Karpas-422 (cell line): Measurements from ENCODE around the gene TMEM91. TPM values are rescaled to one million over a fixed set of nuclear protein-coding genes. Genes with fewer than 3 reads are reported as not detected.
A peak's percentile ranks its signal among the peaks of the same experiment; 100 is the strongest.

Source experiments
- DNase-seq: peaks from one replicate; pipeline ENCODE4 v3.0.0-alpha.2; 2015
- H2AFZ ChIP-seq: fragments of 200-600 bp; sonication (generic); 2 replicates; pipeline ENCODE4 v1.6.1; 2014; ENCODE audit warnings: antibody characterized with exemption, low read length, mixed read lengths
- H3K27ac ChIP-seq: fragments of 200-600 bp; sonication (generic); 2 replicates; pipeline ENCODE4 v1.5.1; 2014; ENCODE audit warnings: mild to moderate bottlenecking, low read length, moderate library complexity
- H3K27me3 ChIP-seq: fragments of 200-600 bp; sonication (generic); 2 replicates; pipeline ENCODE4 v1.6.1; 2014; ENCODE audit warnings: low read length, mixed read lengths
- H3K36me3 ChIP-seq: fragments of 200-600 bp; sonication (generic); 2 replicates; pipeline ENCODE4 v1.6.1; 2014; ENCODE audit warnings: low read length, mixed read lengths; ENCODE audit not compliant: insufficient read depth
- H3K4me1 ChIP-seq: fragments of 200-600 bp; sonication (generic); 2 replicates; pipeline ENCODE4 v1.6.1; 2014; ENCODE audit warnings: mild to moderate bottlenecking, low read length, mixed read lengths
- H3K4me2 ChIP-seq: fragments of 200-600 bp; sonication (generic); 2 replicates; pipeline ENCODE4 v1.6.1; 2014; ENCODE audit warnings: low read length, low read depth, mild to moderate bottlenecking; ENCODE audit not compliant: poor library complexity, severe bottlenecking
- H3K4me3 ChIP-seq: fragments of 200-600 bp; sonication (generic); 2 replicates; pipeline ENCODE4 v1.5.1; 2014; ENCODE audit warnings: mild to moderate bottlenecking, antibody characterized with exemption, low read length, mixed read lengths
- H3K79me2 ChIP-seq: fragments of 200-600 bp; sonication (generic); 2 replicates; pipeline ENCODE4 v1.6.1; 2014; ENCODE audit warnings: mild to moderate bottlenecking, low read length, mixed read lengths
- H3K9ac ChIP-seq: fragments of 200-600 bp; sonication (generic); 2 replicates; pipeline ENCODE4 v1.6.0; 2014; ENCODE audit warnings: low read length
- H3K9me2 ChIP-seq: fragments of 200-600 bp; sonication (generic), shearing (Covaris generic); replicated peaks from 2 replicates; pipeline ENCODE4 v1.6.0; 2014; ENCODE audit warnings: mild to moderate bottlenecking, low read length, moderate library complexity; ENCODE audit not compliant: insufficient read depth
- H3K9me3 ChIP-seq: fragments of 300-700, 200-600 bp; sonication (generic); 2 replicates; pipeline ENCODE4 v1.6.1; 2014; ENCODE audit warnings: low read length, mixed read lengths
- H4K20me1 ChIP-seq: fragments of 200-600 bp; sonication (generic); 2 replicates; pipeline ENCODE4 v1.6.1; 2014; ENCODE audit warnings: mild to moderate bottlenecking, antibody characterized with exemption, low read length, low read depth; ENCODE audit not compliant: insufficient read depth
- total RNA-seq: library from RNA; depleted of rRNA; stranded (reverse); fragments of >200 nt; shearing (Covaris generic); gene quantifications from 2 replicates; pipeline ENCODE4 v1.2.3, GENCODE V29; 2014; ENCODE audit warnings: low replicate concordance

The TMEM91 gene
- total RNA-seq, 1 experiment from 2014 or later, result 1.3 TPM

DNA sequence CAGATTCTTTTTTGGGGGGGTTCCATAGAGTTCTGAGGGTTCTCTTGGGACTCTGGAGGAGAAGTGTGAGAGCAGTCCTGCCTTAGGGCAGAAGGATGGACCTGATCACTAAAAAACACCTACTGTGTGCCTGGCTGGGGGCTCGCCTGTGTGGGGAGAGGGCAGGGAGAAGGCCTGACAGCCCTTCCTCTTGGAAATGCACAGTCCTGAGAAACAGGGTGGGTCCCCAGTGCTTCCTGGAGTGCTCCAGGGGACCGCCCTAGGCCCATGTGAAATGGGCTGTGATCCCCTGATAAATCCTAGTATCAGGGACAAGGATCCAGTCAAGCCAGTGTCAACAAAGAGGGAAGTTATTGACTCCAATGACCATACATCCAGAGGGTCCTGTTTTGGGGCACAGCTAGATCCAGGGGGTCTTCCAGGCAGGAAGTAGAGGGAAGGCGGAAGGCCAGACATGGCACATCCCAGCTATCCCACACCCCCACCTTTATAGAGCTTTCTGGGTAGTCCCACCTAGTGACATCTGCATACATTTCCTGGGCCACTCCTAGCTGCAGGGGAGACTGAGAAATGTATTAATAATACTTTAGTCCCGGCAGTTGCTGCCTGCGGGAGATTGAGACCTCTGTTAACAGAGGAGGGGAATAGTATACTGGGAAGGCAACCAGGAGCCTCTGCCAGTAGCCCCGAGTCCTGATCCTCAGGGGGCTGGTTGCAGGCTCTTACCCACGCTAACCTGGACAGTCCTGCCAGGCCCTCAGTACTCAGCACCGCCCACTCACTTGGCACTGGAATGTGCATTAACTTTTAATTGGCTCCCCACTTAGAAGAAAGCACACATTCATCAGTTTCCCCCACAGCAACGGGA, 35.0 kb downstream of the TMEM91 start:
- Histone ChIP-seq H4K20me1 (no peaks in the 10 kb centered on the region), H3K36me3 (no peaks in the 10 kb centered on the region), H3K4me2 (no peak overlapping the region), H3K27ac (no peak overlapping the region), H3K4me1 (peaks cover 20% of the 10 kb centered on the region), H3K9me3 (no peaks in the 10 kb centered on the region), H3K9me2 (no peaks in the 10 kb centered on the region), H3K9ac (no peak overlapping the region), H3K4me3 (no peak overlapping the region), H3K79me2 (no peaks in the 10 kb centered on the region; the same call in 1 of the 2 replicates), H3K27me3 (no peaks in the 10 kb centered on the region), H2AFZ (no peak overlapping the region)
- DNase-seq, result no peak

DNA sequence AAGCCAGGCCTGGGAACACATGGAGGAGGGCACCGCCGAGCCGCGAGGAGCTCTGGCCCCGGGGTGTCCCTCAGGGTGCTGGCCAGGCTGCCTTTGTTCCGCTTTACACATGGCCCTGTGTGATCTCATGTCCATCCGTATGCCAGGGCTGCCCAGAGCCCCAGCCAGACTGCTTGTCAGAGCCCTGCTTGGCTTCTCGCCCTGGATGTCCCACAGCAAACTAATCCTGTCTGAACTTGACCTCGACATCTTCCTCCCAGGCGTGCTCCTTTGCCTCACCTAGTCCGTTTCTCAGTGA, 35.6 kb downstream of the TMEM91 start:
- no peak for DNase-seq
- Histone ChIP-seq H3K4me2 (no peak overlapping the region), H3K4me1 (peaks cover 18% of the 10 kb centered on the region), H3K9ac (no peak overlapping the region), H3K9me3 (no peaks in the 10 kb centered on the region), H3K9me2 (no peaks in the 10 kb centered on the region), H4K20me1 (no peaks in the 10 kb centered on the region), H3K27me3 (no peaks in the 10 kb centered on the region), H3K4me3 (no peak overlapping the region), H3K79me2 (no peaks in the 10 kb centered on the region; the same call in 1 of the 2 replicates), H3K36me3 (no peaks in the 10 kb centered on the region), H2AFZ (no peak overlapping the region), H3K27ac (no peak overlapping the region)

DNA sequence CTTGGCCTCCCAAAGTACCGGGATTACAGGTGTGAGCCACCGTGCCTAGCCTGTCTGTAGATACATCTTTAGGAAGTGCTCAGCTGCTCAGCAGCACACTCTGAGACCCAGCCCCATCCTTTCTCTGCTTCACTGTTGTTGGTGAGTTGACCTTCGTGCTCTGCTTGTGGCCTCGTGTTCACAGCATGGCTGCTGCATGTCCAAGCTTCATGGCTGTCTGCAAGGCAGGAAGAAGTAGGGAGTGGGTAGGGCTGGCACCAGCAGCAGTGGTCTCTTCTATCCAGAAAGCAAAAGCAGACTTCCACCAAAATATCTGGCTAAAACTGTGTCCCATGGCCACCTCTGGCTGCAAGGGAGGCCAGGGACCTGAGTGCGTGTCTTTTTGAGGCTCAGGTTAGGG, 36.6 kb downstream of the TMEM91 start:
- Histone ChIP-seq H3K4me3 (no peak overlapping the region), H3K9me3 (no peaks in the 10 kb centered on the region), H3K79me2 (no peaks in the 10 kb centered on the region; the same call in 1 of the 2 replicates), H3K4me2 (no peak overlapping the region), H3K36me3 (no peaks in the 10 kb centered on the region), H3K27me3 (no peaks in the 10 kb centered on the region), H3K9me2 (no peaks in the 10 kb centered on the region), H3K27ac (no peak overlapping the region), H2AFZ (no peak overlapping the region), H3K4me1 (peaks cover 7% of the 10 kb centered on the region), H4K20me1 (no peaks in the 10 kb centered on the region), H3K9ac (no peak overlapping the region)
- no peak for DNase-seq

DNA sequence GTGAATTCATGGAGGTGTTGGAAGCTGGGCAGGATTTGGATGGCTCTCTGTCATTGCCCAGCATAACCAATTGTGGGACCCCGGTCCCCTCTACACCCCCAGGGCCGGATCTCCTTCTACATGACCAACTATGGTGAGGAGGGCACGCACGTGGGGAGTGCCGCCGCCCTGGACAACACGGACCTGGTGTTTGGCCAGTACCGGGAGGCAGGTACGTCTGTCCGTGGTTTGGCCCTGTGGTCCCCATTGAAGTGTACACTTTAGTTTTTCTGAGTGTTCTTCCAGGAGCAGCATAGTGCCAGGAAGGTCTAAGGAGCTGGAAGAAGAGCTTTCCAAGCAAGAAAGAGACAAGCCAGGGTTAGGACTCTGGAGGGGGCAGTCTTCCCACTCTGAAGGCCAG, 37.6 kb downstream of the TMEM91 start:
- Histone ChIP-seq H3K4me1 (no peaks in the 10 kb centered on the region), H3K36me3 (no peaks in the 10 kb centered on the region), H3K4me2 (no peak overlapping the region)

DNA sequence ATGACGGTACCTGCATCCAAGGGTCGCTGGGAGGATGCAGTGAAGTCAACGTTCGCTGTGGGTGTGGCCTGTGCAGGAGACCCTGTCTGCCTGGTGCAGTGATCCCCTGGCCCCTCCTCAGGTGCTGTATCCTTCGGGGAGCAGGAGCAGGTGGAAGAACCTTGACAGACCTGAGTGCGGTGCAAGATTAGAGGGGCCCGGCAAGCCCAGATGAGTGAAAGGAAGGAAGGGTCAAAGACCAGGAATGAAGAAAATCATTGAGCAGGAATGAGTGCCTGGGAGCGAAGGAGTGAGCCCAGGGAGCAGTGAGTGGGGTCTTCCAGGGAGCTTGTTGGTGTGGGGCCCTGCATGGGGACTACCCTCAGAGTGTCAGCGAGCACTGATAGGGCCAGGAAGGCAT, 38.1 kb downstream of the TMEM91 start:
- H3K4me3 ChIP-seq, result no peak overlapping the region
- no peaks in the 10 kb centered on the region for H3K27me3 ChIP-seq
- no peak overlapping the region for H2AFZ ChIP-seq
- no peaks in the 10 kb centered on the region; the same call in 1 of the 2 replicates for H3K79me2 ChIP-seq
- no peaks in the 10 kb centered on the region for H3K36me3 ChIP-seq
- no peaks in the 10 kb centered on the region for H3K4me1 ChIP-seq
- no peak overlapping the region for H3K27ac ChIP-seq
- H3K9me3 ChIP-seq, result no peaks in the 10 kb centered on the region
- H3K9me2 ChIP-seq, result no peaks in the 10 kb centered on the region
- no peak overlapping the region for H3K4me2 ChIP-seq
- no peak for DNase-seq
- H3K9ac ChIP-seq, result no peak overlapping the region
- H4K20me1 ChIP-seq, result no peaks in the 10 kb centered on the region

More for the DNA sequence above, 37.6 kb downstream of the TMEM91 start:
- Histone ChIP-seq H3K27ac (no peak overlapping the region), H2AFZ (no peak overlapping the region), H3K79me2 (no peaks in the 10 kb centered on the region; the same call in 1 of the 2 replicates), H3K4me3 (no peak overlapping the region), H3K27me3 (no peaks in the 10 kb centered on the region), H3K9me2 (no peaks in the 10 kb centered on the region), H3K9ac (no peak overlapping the region), H4K20me1 (no peaks in the 10 kb centered on the region), H3K9me3 (no peaks in the 10 kb centered on the region)
- no peak for DNase-seq

DNA sequence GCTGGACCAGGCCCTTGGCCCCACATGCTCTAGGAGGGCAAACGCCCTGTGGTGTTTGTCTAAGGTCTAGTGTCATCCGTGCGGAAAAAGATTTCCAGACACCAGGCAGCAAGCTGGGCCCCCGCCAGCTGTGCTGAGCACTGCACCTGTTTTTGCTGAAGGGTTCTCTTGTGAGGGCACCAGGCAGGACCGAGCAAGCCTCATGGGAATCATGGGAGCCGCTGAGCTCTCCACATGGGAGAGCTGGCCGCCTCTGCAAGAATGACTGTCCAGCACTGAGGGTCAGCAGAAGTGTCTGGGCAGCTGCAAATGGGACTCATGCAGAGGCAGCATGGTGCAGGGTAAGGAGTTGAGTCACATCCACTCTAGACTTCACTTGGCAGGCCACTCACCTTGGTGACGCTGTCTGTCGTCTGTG, 38.8 kb downstream of the TMEM91 start:
- H3K27ac ChIP-seq, result no peak overlapping the region
- H4K20me1 ChIP-seq, result no peaks in the 10 kb centered on the region
- H3K79me2 ChIP-seq, result no peaks in the 10 kb centered on the region
- no peak for DNase-seq
- H3K4me1 ChIP-seq, result no peaks in the 10 kb centered on the region
- H3K9me3 ChIP-seq, result no peaks in the 10 kb centered on the region
- no peaks in the 10 kb centered on the region for H3K27me3 ChIP-seq
- H3K36me3 ChIP-seq, result no peaks in the 10 kb centered on the region
- H3K4me3 ChIP-seq, result no peak overlapping the region
- H3K9ac ChIP-seq, result no peak overlapping the region
- H3K9me2 ChIP-seq, result no peaks in the 10 kb centered on the region
- H3K4me2 ChIP-seq, result no peak overlapping the region
- H2AFZ ChIP-seq, result no peak overlapping the region

DNA sequence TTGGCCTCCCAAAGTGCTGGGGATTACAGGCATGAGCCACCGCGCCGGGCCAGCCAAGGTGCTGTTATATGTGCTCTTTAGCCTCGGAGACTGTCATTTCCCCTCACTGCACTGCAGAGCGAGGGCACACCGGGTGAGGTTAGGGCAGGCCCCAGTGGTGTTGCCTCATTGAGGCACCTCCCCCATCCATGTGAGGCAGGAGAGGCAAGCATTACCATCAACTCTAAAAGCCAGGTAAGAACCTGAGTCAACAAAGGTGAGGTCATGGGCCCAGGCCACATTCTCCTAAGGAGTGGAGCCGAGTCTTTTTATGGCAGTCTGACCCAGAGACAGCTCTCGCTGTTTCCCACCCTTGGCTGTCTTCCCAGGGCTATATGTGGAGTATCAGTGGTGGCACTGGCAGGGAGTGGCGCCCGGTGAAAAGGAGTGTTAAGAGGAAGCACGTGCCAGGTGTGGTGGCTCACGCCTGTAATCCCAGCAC, 39.9 kb downstream of the TMEM91 start:
- H4K20me1 ChIP-seq, result no peaks in the 10 kb centered on the region
- H3K36me3 ChIP-seq, result no peaks in the 10 kb centered on the region
- no peak for DNase-seq

DNA sequence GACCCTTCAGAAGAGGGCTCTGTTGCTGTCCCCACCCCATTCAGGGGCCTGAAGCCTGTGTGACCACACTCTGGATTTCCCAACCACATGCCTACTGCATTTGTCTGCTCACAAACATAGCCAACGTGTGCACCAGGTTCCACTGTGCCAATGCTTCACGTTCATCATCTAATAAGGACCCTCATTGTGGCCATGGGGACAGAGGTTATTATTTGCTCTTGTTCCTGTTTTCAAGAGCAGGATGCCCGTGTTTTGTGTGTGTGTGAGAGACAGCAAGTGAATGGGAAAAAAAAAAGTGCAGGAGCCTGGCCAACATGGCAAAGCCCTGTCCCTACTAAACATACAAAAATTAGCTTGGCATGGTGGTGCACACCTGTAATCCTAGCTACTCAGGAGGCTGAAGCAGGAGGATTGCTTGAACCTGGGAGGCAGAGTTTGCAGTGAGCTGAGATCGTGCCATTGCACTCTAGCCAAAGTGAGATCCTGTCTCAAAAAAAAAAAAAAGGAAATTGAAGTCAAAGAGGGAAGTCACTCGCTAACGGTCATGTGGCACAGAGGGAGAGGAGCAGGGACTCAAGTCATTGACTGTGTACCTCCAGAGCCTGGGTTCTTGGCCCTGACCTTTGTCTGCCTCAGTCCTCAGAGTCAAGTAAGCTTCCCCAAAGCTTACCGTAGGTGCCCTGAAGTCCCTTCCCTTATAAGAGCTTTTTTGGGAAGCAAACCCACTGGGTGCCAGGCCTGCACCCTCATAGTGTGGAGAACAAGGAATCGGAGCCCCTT, 44.0 kb downstream of the TMEM91 start:
- H3K9ac ChIP-seq, result no peak overlapping the region
- H3K79me2 ChIP-seq, result no peaks in the 10 kb centered on the region
- no peaks in the 10 kb centered on the region for H4K20me1 ChIP-seq
- H3K9me2 ChIP-seq, result no peaks in the 10 kb centered on the region
- H2AFZ ChIP-seq, result no peak overlapping the region
- no peaks in the 10 kb centered on the region for H3K36me3 ChIP-seq
- H3K27ac ChIP-seq, result no peak overlapping the region
- H3K9me3 ChIP-seq, result no peaks in the 10 kb centered on the region
- H3K4me3 ChIP-seq, result no peak overlapping the region
- no peaks in the 10 kb centered on the region for H3K27me3 ChIP-seq
- peak; percentile 39 for DNase-seq
- H3K4me2 ChIP-seq, result no peak overlapping the region
- no peaks in the 10 kb centered on the region for H3K4me1 ChIP-seq

More for the DNA sequence above, 39.9 kb downstream of the TMEM91 start:
- Histone ChIP-seq H3K9me2 (no peaks in the 10 kb centered on the region), H2AFZ (no peak overlapping the region), H3K4me1 (no peaks in the 10 kb centered on the region), H3K4me2 (no peak overlapping the region), H3K9ac (no peak overlapping the region), H3K79me2 (no peaks in the 10 kb centered on the region), H3K4me3 (no peak overlapping the region), H3K27me3 (no peaks in the 10 kb centered on the region), H3K9me3 (no peaks in the 10 kb centered on the region), H3K27ac (no peak overlapping the region)
